GM19395 (cell line): ENCODE measurements around the gene PUS3.
"Not testable (repeated sequence)": the region's sequence is repeated elsewhere in the genome, so short reads cannot be mapped to it uniquely, and the experiment has no call there.

Experiments used
- ATAC-seq: cut with Tn5 transposase; IDR thresholded peaks from one replicate; pipeline ENCODE4 v1.9.1; 2021; ENCODE audit warnings: mild to moderate bottlenecking, moderate library complexity; ENCODE audit not compliant: unreplicated experiment

The PUS3 gene

DNA sequence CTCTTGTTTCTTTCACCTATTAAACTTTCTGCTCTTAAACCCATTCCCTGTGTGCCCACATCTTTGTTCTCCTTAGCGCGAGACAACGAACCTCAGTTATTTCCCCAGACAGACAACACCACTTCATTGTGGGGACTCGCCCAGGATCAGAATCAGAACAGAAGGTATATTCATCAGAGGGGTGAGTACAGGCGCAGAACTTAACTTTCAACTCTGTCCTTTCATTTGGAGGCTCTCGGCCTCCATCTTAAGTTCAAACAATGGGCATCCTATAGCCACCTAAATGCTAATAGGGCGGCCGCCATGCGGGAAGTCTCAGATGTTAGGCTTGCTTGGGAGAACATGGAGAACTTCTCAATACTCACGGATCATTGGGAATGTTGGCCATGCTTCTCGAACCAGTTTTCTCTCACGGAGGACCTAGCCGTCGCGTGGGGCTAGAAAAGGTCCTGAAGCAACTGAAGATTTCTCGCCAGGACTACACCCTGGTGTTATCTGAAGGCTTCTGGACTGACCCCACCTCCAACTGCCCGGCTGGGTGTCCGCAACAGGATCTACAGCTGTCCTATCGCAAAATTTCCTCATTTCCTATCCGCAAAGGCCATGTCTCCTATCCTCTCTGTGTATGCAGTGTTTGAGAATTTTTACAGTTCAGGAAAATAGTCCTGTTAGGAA is 29.0 kb downstream of the PUS3 start:
- no peak for ATAC-seq

DNA sequence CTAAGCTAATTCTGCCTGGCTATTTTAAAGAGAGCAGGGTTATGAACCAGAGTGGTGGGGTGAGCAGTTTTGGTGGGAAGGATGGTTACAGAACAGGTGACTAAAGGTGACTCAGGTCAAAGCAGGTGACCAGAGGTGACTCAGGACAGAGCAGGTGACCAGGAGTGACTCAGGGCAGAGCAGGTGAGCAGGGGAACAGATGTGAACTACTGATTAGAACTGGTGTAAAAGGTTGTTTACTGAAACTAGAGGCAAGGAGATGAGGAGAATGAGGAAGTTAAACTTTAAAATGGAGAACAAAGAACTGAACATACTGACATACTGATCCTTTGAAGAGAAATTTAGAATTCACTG is 30.9 kb downstream of the PUS3 start:
- no peak for ATAC-seq

DNA sequence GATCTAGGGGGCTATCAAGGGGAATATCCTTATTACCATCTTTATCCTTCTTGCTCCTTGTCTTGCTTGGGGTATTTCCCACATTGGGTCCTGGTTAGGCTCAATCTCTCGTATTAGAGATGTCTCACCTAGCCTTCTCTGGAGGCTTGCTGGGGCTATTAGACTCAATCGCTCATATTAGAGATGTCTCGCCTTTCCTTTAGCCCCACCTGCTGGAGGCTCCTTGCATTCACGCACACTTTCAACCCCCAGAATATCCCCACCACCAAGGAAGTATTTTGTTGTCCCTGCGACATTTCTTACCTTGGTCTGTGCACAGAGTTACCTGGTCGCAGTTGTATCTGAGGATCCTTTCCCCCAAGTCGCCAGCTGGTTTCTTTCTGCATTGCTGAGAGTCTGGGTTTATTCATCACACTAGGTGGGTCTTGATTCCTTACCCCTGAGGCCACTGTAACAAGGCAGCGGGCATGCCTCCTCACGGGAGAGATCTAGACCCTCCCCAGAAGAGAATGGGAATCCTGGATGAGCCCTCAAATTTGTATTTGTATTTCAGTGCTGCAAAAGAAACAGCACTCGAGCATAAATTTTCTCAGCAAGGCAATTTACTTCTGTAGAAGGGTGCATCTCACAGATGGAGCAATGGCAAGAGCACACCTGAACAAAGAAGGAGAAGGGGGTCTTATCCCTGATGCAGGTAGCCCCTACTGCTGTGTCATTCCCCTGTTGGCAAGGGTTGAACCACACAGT is 31.4 kb downstream of the PUS3 start:
- ATAC-seq: no peak

DNA sequence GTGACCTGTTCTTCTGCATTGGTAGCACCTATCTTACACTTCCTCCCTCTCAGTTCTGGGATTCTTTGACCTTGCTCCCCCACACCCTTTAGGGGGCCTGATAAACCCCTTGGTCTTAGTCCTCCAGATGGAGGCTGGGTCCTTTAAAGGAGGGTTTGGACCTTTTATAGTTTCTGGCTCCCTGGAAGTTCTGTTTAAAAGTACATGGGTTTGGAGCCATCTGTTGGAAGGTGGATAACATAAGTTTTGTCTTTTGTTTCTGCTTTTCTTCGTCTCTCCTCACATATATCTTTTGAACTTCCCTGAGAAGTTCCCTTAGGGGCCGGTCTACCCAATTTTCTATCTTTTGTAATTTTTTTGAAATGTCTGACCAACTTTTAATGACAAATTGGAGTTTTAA is 33.5 kb downstream of the PUS3 start:
- ATAC-seq: no peak

DNA sequence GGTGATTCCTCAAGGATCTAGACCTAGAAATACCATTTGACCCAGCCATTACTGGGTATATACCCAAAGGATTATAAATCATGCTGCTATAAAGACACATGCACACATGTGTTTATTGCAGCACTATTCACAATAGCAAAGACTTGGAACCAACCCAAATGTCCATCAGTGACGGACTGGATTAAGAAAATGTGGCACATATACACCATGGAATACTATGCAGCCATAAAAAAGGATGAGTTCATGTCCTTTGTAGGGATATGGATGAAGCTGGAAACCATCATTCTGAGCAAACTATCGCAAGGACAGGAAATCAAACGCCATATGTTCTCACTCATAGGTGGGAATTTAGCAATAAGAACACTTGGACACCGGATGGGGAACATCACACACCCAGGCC is 37.7 kb downstream of the PUS3 start:
- not testable (repeated sequence) for ATAC-seq

DNA sequence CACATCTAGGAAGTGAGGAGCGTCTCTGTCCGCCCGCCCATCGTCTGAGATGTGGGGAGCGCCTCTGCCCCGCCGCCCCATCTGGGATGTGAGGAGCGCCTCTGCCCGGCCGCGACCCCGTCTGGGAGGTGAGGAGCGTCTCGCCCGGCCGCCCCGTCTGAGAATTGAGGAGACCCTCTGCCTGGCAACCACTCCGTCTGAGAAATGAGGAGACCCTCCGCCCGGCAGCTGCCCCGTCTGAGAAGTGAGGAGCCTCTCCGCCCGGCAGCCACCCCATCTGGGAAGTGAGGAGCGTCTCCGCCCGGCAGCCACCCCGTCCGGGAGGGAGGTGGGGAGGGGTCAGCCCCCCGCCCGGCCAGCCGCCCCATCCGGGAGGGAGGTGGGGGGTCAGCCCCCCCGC is 40.2 kb downstream of the PUS3 start:
- ATAC-seq: not testable (repeated sequence)

DNA sequence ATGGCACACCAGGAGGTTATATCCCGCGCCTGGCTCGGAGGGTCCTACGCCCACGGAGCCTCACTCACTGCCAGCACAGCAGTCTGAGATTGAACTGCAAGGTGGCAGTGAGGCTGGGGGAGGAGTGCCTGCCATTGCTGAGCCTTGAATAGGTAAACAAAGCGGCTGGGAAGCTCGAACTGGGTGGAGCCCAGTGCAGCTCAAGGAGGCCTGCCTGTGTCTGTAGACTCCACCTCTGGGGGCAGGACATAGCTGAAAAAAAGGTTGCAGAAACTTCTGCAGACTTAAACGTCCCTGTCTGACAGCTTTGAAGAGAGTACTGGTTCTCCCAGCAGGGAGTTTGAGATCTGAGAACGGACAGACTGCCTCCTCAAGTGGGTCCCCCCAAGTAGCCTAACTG is 45.3 kb downstream of the PUS3 start:
- ATAC-seq: not testable (repeated sequence)

DNA sequence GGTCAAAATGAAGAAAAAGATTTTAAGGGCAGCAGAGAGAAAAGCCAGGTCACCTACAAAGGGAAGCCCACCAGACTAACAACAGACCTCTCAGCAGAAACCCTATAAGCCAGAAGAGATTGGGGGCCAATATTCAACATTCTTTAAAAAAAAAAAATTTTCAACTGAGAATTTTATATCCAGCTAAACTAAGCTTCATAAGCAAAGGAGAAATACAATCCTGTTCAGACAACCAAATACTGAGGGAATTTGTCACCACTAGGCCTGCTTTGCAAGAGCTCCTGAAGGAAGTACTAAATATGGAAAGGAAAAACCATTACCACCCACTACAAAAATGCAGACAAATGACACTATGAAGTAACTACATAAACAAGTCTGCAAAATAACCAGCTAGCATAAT is 56.8 kb downstream of the PUS3 start:
- no peak for ATAC-seq
